ENCODE measurements around the gene GTF2A2. TPM values are rescaled to one million over a fixed set of nuclear protein-coding genes. Genes with fewer than 3 reads are reported as not detected.

The GTF2A2 gene
- total and polyA plus RNA-seq, 2 donors (not counting 1 experiment from before 2014, with no cell fraction given) = 39.7 to 60.0 TPM

DNA sequence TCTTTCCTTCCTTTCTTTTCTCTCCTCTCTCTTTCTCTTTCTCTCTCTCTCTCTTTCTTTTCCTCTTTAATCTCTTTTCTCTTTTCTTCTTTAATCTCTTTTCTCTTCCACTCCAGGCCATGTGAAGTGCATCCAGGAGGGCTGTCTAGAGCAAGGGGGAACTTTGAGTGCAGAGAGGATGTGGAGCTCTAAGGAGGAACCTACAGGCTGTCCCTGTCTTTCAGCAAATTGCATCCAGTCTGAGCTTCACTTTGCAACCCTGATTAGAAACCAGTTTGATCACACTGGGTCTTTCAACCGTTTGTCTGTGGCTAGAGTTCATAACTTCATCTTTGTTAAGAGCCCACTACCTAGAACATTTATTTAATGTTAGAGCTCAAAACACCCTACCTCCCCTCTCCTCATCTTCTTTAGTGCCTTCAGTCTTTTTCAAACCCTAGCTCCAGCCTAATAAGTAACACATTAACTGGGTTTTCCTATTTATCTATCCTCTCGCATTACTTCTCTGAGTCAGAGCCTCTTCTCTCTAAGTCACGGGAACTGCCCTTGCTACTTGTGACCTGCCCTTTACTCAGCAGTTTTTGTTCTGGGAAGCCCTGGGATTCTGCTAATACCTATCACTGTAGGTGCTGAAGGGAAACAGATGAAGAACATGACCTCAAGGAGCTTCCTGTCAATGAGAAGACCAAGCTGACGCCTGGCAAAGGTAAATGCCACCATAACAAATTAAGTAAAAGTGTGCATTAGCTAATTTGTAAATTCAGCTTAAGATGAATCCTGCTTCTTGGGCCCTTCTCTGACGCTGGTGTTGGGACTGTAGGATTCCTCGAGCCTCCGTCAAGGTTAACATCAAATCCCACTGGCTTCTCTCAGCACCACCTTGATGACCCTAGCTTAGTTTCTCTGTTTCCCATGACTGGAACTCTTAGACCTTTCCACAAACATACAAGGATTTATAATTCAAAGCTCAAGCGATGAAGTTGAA is 45.7 kb downstream of the GTF2A2 start, which contains the start of gene GCNT3:
Gene GCNT3, plus strand, starts transcription at position 508 of the 985 bp plus-strand sequence. CDS start 6,456 bp downstream, outside the sequence.
- intact Hi-C loops (cut with micrococcal nuclease) = no loop called here
- Histone ChIP-seq H3K9me3 (ENCODE audit: control extremely low read depth in 1 of 3, control insufficient read depth in 2 of 3, insufficient read depth in 1 of 3, low read length in 2 of 3) (peaks cover 0 to 6% (median 0%) of the 10 kb centered on the region in 3 donors), H3K4me1 (ENCODE audit: control insufficient read depth in 2 of 2, insufficient read depth in 2 of 2, low read length in 2 of 2) (peaks cover 11 to 14% of the 10 kb centered on the region in 2 donors), H3K27ac (ENCODE audit: low read length in 2 of 2) (no peak within 1 kb of the TSS), H3K4me3 (ENCODE audit: control extremely low read depth in 1 of 5, extremely low read depth in 1 of 5, insufficient read depth in 1 of 5, low read depth in 2 of 5, low read length in 4 of 5) (no peak within 1 kb of the TSS), H3K36me3 (replicated peaks in 1 of 2; ENCODE audit: control extremely low read depth in 1 of 2, control insufficient read depth in 1 of 2, extremely low read depth in 1 of 2, insufficient read depth in 2 of 2, low read length in 1 of 2) (no peaks in the 10 kb centered on the region), H3K27me3 (replicated peaks in 1 of 4; ENCODE audit: control extremely low read depth in 1 of 4, control insufficient read depth in 3 of 4, insufficient read depth in 4 of 4, low read length in 3 of 4) (peaks cover 0 to 4% (median 2%) of the 10 kb centered on the region in 4 experiments), H3K79me2 (ENCODE audit: control insufficient read depth, insufficient read depth, low read length) (no peaks in the 10 kb centered on the region), H3K4me2 (replicated peaks; ENCODE audit: low read depth, low read length, poor library complexity, severe bottlenecking) (no peak within 1 kb of the TSS), H2AFZ (ENCODE audit: insufficient read depth, low read depth, low read length, poor library complexity, severe bottlenecking) (no peak within 1 kb of the TSS), H4K20me1 (ENCODE audit: control insufficient read depth, insufficient read depth, low read length, poor library complexity, severe bottlenecking) (no peaks in the 10 kb centered on the region), H3K9ac (ENCODE audit: low read length) (no peak within 1 kb of the TSS)
- ATAC-seq (ENCODE audit: low read depth) = no peak
- CTCF ChIA-PET = interaction anchor here (1.0 to 1.4 kb wide), 3 partner anchors 12 to 78 kb away, joined by 4 to 6 read pairs (median 5); no protein-coding TSS in a partner anchor
- H3K4me3 Mint-ChIP-seq = no peak within 1 kb of the TSS
- POLR2A ChIA-PET = interaction anchor here (0.7 kb wide), 1 partner anchor 98 kb away, joined by 3 read pairs; no protein-coding TSS in a partner anchor
- H3K27ac Mint-ChIP-seq = no peak within 1 kb of the TSS
- H3K4me1 Mint-ChIP-seq = peaks cover 20% of the 10 kb centered on the region
- H3K27me3 Mint-ChIP-seq = peaks cover 21% of the 10 kb centered on the region
- DNase-seq = no peak
- 83% methylated on average over 6 of the region's 8 CpGs for WGBS (ENCODE audit: insufficient coverage)
- TF ChIP-seq, protein P1, sequence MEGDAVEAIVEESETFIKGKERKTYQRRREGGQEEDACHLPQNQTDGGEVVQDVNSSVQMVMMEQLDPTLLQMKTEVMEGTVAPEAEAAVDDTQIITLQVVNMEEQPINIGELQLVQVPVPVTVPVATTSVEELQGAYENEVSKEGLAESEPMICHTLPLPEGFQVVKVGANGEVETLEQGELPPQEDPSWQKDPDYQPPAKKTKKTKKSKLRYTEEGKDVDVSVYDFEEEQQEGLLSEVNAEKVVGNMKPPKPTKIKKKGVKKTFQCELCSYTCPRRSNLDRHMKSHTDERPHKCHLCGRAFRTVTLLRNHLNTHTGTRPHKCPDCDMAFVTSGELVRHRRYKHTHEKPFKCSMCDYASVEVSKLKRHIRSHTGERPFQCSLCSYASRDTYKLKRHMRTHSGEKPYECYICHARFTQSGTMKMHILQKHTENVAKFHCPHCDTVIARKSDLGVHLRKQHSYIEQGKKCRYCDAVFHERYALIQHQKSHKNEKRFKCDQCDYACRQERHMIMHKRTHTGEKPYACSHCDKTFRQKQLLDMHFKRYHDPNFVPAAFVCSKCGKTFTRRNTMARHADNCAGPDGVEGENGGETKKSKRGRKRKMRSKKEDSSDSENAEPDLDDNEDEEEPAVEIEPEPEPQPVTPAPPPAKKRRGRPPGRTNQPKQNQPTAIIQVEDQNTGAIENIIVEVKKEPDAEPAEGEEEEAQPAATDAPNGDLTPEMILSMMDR (IDR thresholded peaks at IDR 0.05) = no peak
- no peak for TF ChIP-seq EZH2 (IDR thresholded peaks at IDR 0.05; ENCODE audit: borderline replicate concordance, insufficient read depth, low read depth, low read length, poor library complexity, severe bottlenecking)
- H3K9me3 Mint-ChIP-seq (ENCODE audit: insufficient read depth) = no peaks in the 10 kb centered on the region

Data from B cell (primary cell).